ENCODE data around the gene YRDC. TPM values are rescaled to one million over a fixed set of nuclear protein-coding genes. Genes with fewer than 3 reads are reported as not detected.

YRDC gene
- total RNA-seq, 4 donors from 2014 or later = 10.8 to 19.1 (median 14.3) TPM

- no peaks in the 10 kb centered on the region for H3K4me1 ChIP-seq
- no peaks in the 10 kb centered on the region for H3K9me3 ChIP-seq
- intact Hi-C loops (cut with DNase I) = no loop called here
- no peak for DNase-seq (ENCODE audit: extremely low spot score)
- 94% methylated on average over 10 of the region's 10 CpGs for WGBS
- no peak for TF ChIP-seq POLR2A (IDR thresholded peaks at IDR 0.05; ENCODE audit: low read depth)
- TF ChIP-seq EP300 (IDR thresholded peaks at IDR 0.05) = no peak
- no peak for TF ChIP-seq POLR2AphosphoS5 (IDR thresholded peaks at IDR 0.05)
- TF ChIP-seq, protein P1, sequence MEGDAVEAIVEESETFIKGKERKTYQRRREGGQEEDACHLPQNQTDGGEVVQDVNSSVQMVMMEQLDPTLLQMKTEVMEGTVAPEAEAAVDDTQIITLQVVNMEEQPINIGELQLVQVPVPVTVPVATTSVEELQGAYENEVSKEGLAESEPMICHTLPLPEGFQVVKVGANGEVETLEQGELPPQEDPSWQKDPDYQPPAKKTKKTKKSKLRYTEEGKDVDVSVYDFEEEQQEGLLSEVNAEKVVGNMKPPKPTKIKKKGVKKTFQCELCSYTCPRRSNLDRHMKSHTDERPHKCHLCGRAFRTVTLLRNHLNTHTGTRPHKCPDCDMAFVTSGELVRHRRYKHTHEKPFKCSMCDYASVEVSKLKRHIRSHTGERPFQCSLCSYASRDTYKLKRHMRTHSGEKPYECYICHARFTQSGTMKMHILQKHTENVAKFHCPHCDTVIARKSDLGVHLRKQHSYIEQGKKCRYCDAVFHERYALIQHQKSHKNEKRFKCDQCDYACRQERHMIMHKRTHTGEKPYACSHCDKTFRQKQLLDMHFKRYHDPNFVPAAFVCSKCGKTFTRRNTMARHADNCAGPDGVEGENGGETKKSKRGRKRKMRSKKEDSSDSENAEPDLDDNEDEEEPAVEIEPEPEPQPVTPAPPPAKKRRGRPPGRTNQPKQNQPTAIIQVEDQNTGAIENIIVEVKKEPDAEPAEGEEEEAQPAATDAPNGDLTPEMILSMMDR (IDR thresholded peaks at IDR 0.05) = no peak
- H3K27me3 ChIP-seq = no peaks in the 10 kb centered on the region
- H3K27ac ChIP-seq (replicated peaks in 1 of 4) = no peak overlapping the region
- no peak overlapping the region for H3K4me3 ChIP-seq
- H3K36me3 ChIP-seq = peaks cover 37 to 66% (median 60%) of the 10 kb centered on the region in 4 donors
Measured at GRCh38 chr1:37839676-37840075, 31.7 kb upstream of the YRDC start.

GRCh38 chr1:37836788-37837187 lies 28.8 kb upstream of the YRDC start:
- Histone ChIP-seq H3K27ac (replicated peaks in 1 of 4) (no peak overlapping the region), H3K9me3 (no peaks in the 10 kb centered on the region), H3K27me3 (no peaks in the 10 kb centered on the region), H3K4me3 (no peak overlapping the region), H3K4me1 (no peaks in the 10 kb centered on the region), H3K36me3 (peaks cover 57 to 90% (median 89%) of the 10 kb centered on the region in 4 donors)
- no peak for DNase-seq (ENCODE audit: extremely low spot score)
- WGBS = 76% methylated on average over 3 of the region's 3 CpGs
- TF ChIP-seq POLR2A (IDR thresholded peaks at IDR 0.05; ENCODE audit: low read depth) = no peak
- TF ChIP-seq, protein P1 (IDR thresholded peaks at IDR 0.05) = no peak
- TF ChIP-seq EP300 (IDR thresholded peaks at IDR 0.05) = no peak
- no peak for TF ChIP-seq POLR2AphosphoS5 (IDR thresholded peaks at IDR 0.05)
- intact Hi-C loops (cut with DNase I) = no loop called here

- peaks cover 54 to 93% (median 87%) of the 10 kb centered on the region in 4 donors for H3K36me3 ChIP-seq
- intact Hi-C loops (cut with DNase I) = no loop called here
- TF ChIP-seq EP300 (IDR thresholded peaks at IDR 0.05) (no peak), POLR2AphosphoS5 (IDR thresholded peaks at IDR 0.05) (no peak), POLR2A (IDR thresholded peaks at IDR 0.05; ENCODE audit: low read depth) (no peak)
- TF ChIP-seq, protein P1 (IDR thresholded peaks at IDR 0.05) = no peak
Measured at GRCh38 chr1:37831809-37832208, 23.8 kb upstream of the YRDC start.

GRCh38 chr1:37831109-37831508 lies 23.1 kb upstream of the YRDC start:
- WGBS = 92% methylated on average over 4 of the region's 4 CpGs
- H3K9me3 ChIP-seq = no peaks in the 10 kb centered on the region
- DNase-seq (ENCODE audit: extremely low spot score) = no peak
- no peaks in the 10 kb centered on the region for H3K27me3 ChIP-seq
- H3K4me1 ChIP-seq = no peaks in the 10 kb centered on the region
- intact Hi-C loops (cut with DNase I) = no loop called here
- H3K27ac ChIP-seq (replicated peaks in 1 of 4) = no peak overlapping the region
- H3K36me3 ChIP-seq = peaks cover 52 to 93% (median 87%) of the 10 kb centered on the region in 4 donors
- H3K4me3 ChIP-seq = no peak overlapping the region
- TF ChIP-seq EP300 (IDR thresholded peaks at IDR 0.05) (no peak), POLR2A (IDR thresholded peaks at IDR 0.05; ENCODE audit: low read depth) (no peak), POLR2AphosphoS5 (IDR thresholded peaks at IDR 0.05) (no peak)
- TF ChIP-seq, protein P1 (IDR thresholded peaks at IDR 0.05) = no peak

More at GRCh38 chr1:37831809-37832208, 23.8 kb upstream of the YRDC start:
- WGBS = 94% methylated on average over 2 of the region's 2 CpGs
- Histone ChIP-seq H3K9me3 (no peaks in the 10 kb centered on the region), H3K27ac (replicated peaks in 1 of 4) (no peak overlapping the region), H3K4me3 (no peak overlapping the region), H3K4me1 (no peaks in the 10 kb centered on the region), H3K27me3 (no peaks in the 10 kb centered on the region)
- no peak for DNase-seq (ENCODE audit: extremely low spot score)
